ENCODE data around the gene KCNJ14.

- no peak for TF ChIP-seq PPARA (CRISPR knock-in tag; IDR thresholded peaks at IDR 0.05; ENCODE audit: borderline replicate concordance)
- TF ChIP-seq RARB (CRISPR knock-in tag; IDR thresholded peaks at IDR 0.05): no peak
These were observed 4.9 kb upstream of the KCNJ14 start for GRCh38 chr19:48450441-48450840.
